H4 (cell line): ENCODE measurements around the gene SCLY. TPM values are rescaled to one million over a fixed set of nuclear protein-coding genes. Genes with fewer than 3 reads are reported as not detected.
"Not testable (repeated sequence)": the region's sequence is repeated elsewhere in the genome, so short reads cannot be mapped to it uniquely, and the experiment has no call there.

ENCODE experiments used
- DNase-seq: peaks from one replicate; pipeline ENCODE4 v3.0.0-alpha.2; 2015; ENCODE audit warnings: low spot score
- total RNA-seq: library from RNA; depleted of rRNA; stranded (reverse); fragments of >200 nt; shearing (Covaris generic); gene quantifications from 2 replicates; pipeline ENCODE4 v1.2.3, GENCODE V29; 2014

Gene SCLY
- total RNA-seq, 1 experiment from 2014 or later: 19.6 TPM

DNA sequence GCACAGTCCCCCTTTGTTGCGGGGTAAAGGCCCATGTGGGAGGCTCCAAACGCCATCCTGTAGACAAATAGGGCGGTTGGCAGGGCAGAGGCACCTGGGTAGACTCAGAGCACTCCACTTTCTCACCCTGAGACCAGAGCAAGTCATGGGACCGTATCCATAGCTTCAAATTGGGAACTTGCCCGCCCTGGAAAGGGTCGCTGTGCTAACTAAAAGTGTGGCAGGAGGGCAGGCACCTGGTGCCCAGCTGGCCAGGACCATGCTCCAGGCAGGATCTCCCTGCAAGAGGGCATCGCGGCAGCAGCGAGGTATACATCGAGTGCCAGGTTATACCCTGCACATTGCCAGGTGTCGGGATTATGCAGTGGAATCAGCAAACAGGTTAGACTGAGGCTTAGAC is 20.8 kb upstream of the SCLY start:
- DNase-seq: no peak

DNA sequence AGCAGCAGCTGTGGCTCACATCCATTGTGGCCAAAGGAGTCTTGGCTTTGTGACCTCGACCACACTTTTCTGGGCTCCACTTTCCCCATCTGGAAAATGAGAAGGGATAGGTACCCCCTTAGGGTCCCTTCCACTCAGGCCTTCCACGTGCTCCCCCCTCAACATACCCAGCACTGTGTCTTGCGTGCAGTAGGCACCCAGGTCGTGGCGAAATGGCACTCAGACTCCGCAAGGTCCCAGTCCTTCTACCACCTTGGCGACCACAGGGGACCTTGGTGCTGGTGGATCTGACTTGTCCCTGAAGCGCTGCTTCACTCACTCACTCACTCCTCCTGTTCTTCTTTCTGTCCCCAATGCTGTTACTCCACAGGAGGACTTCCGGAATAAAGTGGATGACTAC is 19.9 kb upstream of the SCLY start:
- DNase-seq: no peak

DNA sequence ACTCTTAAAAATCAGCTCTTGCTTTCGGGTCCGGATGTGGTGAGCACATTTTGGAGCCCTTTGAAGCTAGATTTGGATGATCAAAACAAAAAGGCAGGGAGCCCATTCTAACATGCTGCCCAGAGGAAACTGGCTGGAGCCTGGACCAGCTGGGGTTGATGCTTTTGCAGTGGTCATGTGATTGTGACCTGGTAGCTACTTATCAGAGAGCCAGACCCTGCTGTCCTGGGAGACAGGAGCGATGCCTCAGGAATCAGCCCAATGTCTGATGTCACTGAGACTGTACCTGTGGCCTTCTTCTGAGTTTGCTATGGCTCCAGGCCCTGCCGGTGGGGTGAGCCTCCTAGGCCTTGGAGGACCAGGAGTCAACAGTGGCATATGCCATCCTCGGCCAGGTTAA is 18.7 kb upstream of the SCLY start:
- no peak for DNase-seq

DNA sequence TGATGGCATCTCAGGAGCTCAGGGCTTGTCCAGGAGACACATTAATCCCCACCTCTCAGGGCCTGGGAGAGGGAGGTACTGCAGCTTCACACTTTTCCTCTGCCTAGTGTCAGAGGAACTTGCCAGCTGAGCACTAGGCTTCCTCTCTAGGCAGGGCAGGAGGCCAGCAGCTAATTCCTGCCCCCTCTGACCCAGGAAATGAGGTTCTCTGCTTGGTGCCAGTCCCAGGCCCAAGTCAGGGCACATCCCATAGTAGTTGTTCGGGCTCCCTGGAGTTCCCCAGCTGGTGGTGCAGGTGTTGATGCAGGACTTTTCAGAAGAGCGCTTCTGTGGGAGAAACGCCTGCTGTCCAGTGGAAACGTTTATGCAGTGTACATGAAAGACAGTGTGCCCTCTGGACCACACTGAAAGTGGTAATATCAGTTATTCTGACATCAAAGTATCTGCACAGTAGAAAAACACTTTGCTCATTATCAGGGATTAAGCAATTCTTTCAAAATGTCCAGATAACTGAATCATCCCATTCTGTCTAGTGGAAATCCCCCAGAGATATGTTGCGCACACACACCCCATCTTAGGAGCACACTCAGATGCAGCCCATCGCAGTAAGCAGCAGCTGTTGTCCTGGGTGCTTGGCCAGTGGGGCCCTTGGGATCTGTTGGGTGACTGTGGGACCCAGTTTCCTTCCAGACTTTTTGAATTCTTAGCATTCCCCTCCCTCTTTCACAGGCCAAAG is 17.8 kb upstream of the SCLY start:
- DNase-seq: no peak

DNA sequence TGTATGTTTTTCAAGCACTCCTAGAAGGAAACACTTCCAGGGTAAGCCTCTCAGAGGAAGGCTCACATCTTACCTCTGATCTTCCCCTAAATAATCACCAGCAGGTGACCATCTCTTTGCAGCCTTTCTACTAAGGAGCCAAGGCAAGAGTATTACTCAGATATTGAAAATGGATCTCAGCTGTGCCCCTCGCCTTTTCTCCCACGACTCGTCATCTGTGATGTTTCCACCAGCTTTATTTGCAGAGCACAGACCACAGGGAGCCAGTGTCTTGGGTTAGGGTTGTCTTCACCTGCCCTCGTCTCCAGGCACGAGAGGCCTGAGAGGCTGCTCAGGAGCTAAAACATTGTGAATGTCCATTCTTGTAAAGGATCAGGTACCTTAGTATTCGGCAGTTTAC is 16.9 kb upstream of the SCLY start:
- DNase-seq: no peak

DNA sequence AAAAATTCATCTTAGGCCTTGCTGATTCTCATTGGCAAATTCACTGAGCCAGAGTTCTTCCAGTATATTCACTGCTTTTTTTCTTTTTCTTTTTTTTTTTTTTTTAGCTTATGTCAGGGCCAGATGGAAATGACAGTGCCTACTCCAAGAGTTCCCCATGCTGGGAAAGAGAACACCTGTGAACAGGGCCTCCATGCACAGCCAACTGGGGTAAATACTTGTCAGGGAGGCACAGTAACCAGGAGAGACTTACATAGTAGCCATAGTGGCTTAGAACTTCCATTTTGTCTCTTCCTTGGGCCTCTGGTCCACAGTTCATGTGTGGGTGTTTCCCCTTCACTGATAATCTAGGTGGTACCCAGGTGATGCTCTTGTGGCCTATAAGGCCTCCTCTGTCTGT is 15.2 kb upstream of the SCLY start:
- DNase-seq: no peak

DNA sequence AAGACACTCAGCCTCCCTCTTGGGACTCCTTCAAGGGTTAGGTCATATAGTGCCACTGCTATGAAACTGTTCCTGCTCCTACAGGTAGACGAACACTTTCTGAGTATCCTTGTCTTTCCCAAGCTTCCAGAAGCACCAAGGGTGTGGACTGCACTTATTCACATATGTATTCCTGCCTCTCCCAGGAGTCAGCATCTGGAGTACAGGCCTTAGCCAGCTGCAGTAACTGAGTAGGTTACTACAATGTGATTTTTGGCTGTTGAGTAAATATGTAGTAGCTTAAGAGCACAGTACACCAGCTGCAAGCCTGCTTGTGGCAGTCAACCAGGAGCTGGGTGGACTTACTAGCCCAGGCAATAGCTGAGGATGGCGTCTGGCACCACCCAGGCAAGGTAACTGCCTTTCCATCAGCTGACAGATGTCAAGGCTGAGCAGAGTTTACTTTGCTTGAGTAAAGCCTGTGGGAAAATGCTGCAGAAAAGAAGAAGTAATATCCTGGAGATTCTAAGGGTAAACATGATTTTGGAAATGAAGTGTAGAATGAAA is 14.0 kb upstream of the SCLY start:
- DNase-seq: no peak

DNA sequence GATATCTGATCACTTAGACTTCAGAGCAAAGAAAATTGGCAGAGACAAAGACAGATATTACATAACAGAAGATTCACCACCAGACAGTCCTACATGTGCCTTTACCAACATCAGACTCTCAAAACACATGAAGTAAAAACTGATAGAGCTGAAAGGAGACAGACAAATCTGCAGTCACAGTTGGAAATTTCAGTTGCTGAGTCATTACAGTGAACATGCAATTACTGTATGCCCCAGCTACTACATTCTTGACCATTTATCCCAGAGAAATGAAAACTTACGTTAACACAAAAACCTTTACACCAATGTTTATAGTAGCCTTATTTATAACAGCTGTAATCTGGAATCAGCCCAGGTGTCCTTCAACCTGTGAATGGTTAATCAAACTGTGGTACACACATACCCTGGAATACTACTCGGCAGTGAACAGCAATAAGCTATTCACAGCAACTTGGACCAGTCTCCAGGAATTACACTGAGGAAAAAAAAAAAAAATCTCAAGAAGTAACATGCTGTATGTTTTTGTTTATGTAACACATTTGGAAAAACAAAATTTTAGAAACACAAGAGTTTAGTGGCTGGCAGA is 7.5 kb upstream of the SCLY start:
- DNase-seq: no peak

DNA sequence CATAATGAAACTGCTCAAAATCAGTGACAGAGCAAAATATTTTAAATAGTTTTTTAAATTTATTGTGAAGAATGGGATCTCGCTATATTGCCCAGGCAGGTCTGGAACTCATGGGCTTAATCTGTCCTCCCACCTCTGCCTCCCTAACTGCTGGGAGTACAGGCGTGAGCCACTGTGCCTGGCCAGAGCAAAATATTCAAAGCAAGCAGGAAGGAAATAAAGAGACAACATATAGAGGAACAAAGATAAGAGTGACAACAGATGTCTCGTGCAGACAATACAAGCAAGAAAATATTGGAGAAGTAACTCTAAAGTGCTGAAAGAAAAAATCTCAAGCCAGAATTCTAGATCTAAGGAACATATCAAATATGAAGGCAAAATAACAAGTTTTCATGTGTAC is 5.0 kb upstream of the SCLY start:
- DNase-seq: no peak

DNA sequence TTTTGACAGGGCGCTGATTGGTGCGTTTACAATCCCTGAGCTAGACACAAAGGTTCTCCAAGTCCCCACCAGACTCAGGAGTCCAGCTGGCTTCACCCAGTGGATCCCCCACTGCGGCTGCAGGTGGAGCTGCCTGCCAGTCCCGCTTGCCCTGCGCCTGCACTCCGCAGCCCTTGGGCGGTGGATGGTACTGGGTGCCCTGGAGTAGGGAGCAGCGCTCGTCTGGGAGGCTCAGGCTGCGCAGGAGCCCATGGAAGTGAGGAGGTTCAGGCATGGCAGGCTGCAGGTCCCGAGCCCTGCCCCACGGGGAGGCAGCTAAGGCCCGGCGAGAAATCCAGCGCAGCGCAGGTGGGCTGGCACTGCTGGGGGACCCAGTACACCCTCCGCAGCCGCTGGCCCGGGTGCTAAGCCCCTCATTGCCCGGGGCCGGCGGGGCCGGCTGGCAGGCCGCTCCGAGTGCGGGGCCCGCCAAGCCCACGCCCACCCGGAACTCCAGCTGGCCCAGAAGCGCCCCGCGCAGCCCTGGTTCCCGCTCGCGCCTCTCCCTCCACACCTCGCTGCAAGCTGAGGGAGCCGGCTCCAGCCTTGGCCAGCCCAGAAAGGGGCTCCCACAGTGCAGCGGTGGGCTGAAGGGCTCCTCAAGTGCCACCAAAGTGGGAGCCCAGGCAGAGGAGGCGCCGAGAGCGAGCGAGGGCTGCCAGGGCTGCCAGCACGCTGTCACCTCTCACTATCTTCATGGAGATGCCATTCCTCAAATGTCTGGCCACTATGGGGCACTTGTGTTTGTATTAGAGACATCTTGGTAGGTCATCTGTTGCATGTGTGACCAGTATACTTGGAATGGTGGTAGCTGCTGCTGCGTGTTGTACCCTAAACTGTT is 2.9 kb upstream of the SCLY start:
- not testable (repeated sequence) for DNase-seq

DNA sequence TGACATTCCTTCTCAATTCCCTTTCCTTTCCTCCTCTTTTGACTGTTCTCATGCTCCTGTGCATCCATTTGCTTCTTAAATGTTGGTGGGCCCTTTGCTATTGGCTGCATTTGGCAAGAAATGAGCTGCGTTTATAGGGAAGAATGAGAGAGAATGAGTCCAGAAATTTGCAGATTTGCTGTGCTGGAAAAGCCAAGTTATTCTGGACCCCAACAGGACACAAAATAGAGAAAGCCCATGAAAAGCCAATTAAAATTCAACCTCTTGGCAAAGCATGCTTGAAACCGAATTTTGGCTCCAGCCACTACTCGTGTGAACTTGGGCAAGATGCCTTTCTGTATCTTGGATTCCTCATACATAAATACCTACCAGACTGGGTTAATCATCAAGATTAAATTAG is 1.3 kb upstream of the SCLY start:
- no peak for DNase-seq

DNA sequence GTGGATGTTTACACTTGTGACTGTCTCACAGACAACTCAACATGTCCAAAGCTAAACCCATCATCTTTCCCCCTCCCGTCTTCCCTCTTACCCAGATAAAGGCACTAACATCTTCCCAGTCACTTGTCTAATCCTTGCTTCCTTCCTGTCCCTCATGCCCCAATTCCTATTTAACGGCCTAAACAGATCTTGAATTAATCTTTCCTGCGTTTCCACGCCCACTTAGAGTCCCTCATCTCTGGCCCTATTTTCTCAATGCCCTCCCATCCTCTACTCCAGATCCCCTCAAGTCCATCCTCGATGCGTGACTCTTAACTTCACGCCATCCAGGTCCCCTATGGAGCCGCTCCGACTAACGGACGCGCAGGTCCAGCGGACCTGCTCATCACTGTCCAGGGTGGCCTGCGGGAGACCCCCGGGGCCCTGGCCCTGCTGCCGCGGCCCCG is 682 bp upstream of the SCLY start:
- no peak for DNase-seq

DNA sequence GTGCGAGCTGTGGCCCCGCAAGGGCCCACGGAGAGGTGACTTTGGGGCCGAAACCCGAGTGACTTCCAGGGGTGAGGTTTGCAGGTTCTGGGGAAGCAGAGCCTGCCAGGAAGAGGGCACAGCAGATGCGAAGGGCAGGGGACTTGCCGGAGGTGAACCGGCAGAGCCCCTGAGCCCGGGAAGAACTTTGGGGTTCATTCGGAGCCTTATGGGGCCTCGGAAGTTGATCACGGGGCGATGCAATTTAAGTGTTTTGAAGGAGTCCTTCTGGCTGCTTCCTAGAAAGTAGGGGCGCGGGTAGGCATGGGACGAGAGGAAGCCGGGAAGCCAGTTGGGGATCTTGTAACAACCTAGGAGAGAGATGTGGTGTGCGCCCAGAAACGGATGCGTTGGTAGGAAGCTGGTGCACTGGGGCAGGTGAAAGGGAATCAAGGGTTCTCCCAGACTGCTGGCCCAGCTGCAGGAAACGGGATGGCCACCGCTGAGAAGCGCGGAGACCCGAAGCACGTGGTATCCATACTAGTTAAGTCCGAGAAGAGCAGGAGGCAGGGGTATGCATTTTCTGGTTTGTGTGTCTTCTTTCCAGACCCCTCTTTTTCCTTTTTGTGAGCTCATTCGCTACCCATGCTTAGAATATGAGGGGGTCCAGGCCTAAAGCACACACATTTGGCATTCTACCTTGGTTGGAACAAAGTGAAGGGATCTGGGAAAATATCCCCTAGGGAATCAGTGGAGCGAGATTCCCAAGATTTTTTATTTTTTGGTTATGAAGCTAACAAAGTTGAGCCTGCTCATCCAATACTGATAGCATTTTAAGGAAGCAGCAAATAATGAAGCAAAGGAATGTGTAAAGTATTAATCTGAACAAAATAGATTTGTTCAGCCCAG is 758 bp downstream of the SCLY start:
- peak; percentile 33 for DNase-seq

DNA sequence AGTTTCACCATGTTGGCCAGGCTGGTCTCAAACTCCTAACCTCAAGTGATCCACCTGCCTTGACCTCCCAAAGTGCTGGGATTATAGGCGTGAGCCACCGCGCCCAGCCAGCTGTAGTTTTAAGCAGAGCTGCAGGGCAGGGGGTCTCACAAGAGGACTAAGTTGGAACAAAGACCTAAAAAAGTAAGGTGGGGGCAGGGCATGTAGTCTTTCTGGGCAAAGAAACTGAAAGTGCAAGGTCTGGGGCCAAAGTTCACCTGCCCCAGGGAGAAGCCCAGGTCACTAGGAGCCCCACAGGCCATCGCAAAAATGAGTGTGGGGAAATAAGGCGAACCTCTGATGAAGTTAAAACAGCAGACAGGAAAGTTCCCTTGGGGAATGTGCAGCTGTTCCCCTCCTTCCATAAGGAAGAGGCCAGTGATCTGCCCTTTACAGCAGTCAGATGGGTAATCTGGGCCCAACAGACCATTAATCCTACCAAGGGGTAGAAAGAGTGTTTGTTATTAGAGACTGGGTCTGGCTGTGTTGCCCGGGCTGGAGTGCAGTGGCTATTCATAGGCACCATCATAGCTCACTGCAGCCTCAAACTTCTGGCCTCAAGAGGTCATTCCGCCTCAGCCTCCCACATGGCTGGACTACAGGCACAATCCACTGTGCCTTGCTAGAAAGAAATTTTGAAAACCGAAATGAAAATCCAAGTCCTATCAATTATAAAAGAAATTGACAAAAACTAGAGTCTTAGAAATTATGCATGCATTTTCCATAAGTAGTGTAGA is 2.8 kb downstream of the SCLY start:
- no peak for DNase-seq

DNA sequence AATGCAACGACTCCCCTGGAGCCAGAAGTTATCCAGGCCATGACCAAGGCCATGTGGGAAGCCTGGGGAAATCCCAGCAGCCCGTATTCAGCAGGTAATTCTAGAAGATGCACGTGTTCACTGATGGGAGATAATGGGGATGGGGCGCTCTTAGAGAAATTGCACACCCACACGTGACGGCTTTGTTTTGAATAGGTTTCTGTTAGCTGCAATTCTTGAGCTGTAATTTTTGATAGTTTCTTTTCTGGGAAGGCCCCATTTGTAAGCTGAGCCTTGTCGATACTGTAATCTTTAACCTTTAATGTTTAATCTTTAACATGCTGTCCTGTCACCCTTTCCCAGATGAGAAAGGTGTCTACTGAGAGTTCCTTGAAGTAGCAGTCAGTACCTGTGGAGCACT is 3.6 kb downstream of the SCLY start:
- no peak for DNase-seq

DNA sequence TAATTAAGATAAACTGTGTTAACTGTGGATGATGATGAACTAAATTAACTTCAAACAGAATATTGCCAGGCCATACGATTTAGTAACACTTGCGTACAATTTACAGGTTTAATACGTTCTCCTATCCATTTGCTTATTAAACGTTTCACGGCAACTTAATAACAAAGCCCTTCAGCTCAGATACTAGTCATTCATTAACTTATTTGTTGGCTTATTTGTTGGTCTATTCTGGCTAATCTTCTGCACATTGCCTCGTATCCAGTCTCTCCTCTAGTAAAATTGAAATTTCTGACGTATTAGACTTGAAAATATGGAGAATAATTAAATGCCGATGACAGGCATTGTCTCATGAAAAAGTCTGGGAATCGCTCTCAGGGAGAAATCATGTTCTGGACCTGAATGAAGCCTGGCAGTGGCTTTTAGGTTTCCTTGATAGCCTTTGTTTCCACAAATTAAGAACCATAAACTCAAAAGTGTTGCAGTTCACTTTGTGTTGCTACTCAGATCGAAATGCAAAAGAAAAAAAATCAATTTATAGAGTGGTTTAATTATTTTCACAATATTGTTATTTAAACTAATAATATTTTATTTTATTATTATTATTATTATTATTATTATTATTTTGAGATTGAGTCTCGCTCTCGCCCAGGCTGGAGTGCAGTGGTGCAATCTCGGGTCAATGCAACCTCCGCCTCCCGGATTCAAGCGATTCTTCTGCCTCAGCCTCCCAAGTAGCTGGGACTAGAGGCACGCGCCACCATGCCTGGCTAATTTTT is 4.5 kb downstream of the SCLY start:
- no peak for DNase-seq

DNA sequence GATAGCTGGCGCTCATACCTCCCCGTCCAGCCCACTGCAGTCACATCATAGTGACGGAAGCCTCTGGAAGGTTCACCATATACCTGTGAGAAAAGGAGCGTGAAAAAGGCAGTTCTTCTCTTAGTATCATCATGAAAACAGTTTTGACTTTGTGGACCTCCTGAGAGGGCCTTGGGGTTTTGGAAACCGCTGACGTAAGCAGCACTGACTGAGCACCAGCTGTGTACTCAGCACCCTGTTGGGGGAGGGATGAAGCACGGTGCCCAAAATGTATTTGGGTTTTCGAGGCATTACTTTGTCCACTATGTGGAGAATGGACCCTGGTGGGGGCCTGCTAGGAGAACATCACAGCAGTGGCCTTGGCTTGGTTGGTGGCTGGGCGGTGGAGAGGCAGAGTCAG is 5.4 kb downstream of the SCLY start:
- DNase-seq: no peak

DNA sequence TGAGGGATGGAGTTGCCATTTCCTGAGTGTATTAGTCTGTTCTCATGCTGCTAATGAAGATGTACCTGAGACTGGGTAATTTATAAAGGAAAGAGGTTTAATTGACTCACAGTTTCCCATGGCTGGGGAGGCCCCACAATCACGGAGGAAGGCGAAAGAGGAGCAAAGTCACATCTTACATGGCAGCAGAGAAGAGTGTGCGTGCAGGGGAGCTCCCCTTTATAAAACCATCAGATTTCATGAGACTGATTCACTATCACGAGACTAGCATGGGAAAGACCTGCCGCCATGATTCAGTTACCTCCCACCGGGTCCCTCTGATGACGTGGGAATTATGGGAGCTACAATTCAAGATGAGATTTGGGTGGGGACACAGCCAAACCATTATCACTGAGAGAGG is 5.9 kb downstream of the SCLY start:
- not testable (repeated sequence) for DNase-seq

DNA sequence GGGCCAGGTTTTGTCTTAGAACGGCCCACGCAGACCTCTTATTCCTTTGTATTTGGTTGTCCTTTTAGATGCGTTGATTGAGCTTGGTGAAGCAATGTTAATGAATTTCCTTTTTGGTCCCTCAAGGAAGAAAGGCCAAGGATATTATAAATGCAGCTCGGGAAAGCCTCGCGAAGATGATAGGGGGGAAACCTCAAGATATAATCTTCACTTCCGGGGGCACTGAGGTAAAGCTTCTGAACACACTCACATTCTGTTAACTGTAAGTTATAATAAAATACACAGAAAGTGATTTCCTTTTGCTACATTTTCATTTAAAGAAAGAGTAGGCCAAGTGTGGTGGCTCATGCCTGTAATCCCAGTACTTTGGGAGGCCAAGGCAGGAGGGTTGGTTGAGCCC is 7.1 kb downstream of the SCLY start:
- no peak for DNase-seq
